Measurements from ENCODE around the gene MYMX. TPM values are rescaled to one million over a fixed set of nuclear protein-coding genes. Genes with fewer than 3 reads are reported as not detected.

Gene MYMX
- total RNA-seq, 2 donors from 2014 or later: not detected

GRCh38 chr6:44217332-44218143, 812 bp downstream of the MYMX start:
- DNase-seq: no peak
- Histone ChIP-seq H3K4me1 (peaks cover 4% of the 10 kb centered on the region), H3K9ac (ENCODE audit: low read depth in 2 of 2, low read length in 2 of 2) (peak overlapping the region in 1 of 2 donors; percentile 55), H3K9me3 (no peaks in the 10 kb centered on the region), H3K27me3 (no peaks in the 10 kb centered on the region), H3K4me3 (no peak overlapping the region), H3K27ac (no peak overlapping the region), H3K36me3 (no peaks in the 10 kb centered on the region)
- no peak for TF ChIP-seq CTCF (IDR thresholded peaks at IDR 0.05)
- intact Hi-C loops (cut with DNase I): no loop called here

DNA sequence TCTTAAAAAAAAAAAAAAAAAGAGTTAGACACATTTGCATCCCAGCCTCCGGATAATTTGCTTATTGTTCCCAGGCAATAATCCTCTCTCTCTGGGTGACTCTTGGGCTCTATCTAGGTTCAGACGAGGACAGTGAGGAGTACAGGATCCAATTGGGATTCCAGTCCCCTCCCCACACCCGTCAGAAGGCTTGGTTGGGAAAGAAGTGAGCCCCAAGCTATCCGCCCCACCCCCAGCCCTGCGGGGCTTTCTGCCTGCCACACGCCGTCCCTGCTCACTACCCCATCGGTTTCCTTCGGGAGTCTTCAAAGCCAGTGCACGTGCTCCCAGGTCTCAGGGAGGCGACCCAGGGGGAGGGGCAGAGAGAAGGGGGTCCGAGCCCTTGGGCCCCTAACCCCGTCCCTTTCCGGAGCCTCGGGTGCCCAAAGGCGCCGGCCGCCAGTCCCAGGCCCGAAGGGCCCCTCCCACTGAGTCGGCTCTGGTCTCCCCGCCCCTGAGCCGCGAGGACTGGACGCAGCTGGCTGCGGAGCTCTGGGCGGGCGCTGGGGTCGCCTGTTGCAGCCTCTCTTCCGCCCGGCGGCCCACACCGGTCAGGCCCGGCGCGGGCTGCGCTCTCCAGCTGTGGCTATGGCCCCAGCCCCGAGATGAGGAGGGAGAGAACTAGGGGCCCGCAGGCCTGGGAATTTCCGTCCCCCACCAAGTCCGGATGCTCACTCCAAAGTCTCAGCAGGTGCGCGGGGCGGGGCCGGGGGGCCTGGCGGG, 2.5 kb downstream of the MYMX start:
- TF ChIP-seq CTCF (IDR thresholded peaks at IDR 0.05): no peak
- H3K9ac ChIP-seq (ENCODE audit: low read depth in 2 of 2, low read length in 2 of 2): peak overlapping the region; percentile 54 to 68

DNA sequence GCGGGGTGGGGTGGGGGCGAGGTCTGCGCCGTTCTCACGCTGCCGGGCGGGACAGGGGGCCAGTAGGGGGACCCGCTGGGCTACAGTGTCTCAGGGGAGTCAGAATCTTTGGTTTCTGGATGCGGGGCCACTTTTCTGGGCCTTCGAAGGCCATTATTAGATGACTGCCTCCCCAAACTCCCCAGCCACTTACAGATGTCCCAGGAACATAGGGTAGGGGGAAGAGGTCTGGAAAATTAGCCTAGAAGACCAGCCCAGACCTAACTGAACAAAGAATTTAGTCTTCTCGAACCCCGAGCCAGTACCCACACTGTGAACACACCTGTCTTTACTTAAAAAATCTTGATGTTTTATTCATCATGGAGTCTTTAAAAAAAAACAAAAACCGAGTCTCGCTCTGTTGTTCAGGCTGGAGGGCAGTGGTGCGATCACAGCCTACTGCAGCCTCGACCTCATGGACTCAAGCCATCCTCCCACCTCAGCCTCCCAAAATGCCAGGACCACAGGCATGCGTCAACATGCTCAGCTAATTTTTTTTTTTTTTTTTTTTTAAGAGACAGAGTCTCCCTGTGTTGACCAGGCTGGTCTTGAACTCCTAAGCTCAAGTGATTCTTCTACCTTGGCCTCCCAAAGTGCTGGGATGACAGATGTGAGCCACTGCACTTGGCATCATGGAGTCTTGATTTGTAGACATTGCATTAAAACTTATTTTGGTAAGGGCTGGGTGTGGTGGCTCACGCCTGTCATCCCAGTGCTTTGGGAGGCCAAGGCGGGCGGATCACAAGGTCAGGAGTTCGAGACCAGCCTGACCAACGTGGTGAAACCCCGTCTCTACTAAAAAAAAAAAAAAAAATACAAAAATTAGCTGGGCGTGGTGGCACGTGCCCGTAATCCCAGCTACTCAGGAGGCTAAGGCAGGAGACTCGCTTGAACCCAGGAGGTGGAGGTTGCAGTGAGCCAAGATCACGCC, 3.4 kb downstream of the MYMX start:
- intact Hi-C loops (cut with DNase I): no loop called here
- Histone ChIP-seq H3K9ac (ENCODE audit: low read depth in 2 of 2, low read length in 2 of 2) (no peak overlapping the region), H3K27ac (peak overlapping the region; percentile 80), H3K9me3 (no peaks in the 10 kb centered on the region), H3K27me3 (no peaks in the 10 kb centered on the region), H3K4me3 (peak overlapping the region; percentile 37), H3K4me1 (peaks cover 4% of the 10 kb centered on the region), H3K36me3 (no peaks in the 10 kb centered on the region)
- DNase-seq: no peak
- TF ChIP-seq CTCF (IDR thresholded peaks at IDR 0.05): no peak

More for the DNA sequence above, 2.5 kb downstream of the MYMX start:
- Histone ChIP-seq H3K9me3 (no peaks in the 10 kb centered on the region), H3K4me3 (peak overlapping the region; percentile 37), H3K36me3 (no peaks in the 10 kb centered on the region), H3K4me1 (peaks cover 4% of the 10 kb centered on the region), H3K27ac (peak overlapping the region; percentile 80), H3K27me3 (no peaks in the 10 kb centered on the region)
- peak; percentile 84 for DNase-seq
- intact Hi-C loops (cut with DNase I): no loop called here

DNA sequence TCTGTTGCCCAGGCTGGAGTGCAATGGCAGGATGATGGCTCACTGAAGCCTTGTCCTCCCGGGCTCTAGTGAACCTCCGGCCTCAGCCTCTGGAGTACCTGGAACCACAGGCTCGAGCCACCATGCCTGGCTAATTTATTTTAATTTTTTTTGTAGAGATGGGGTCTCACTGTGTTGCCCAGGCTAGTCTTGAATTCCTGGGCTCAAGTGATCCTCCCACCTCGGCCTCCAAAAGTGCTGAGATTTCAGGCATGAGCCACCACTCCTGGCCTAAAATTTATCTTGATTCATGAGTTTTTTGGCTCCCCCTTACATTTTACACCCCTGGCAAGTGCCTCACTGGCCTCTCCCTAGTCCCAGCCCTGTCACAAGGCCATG, 4.2 kb downstream of the MYMX start:
- Histone ChIP-seq H3K4me1 (peaks cover 4% of the 10 kb centered on the region), H3K36me3 (no peaks in the 10 kb centered on the region), H3K27me3 (no peaks in the 10 kb centered on the region), H3K9ac (ENCODE audit: low read depth in 2 of 2, low read length in 2 of 2) (no peak overlapping the region), H3K9me3 (no peaks in the 10 kb centered on the region), H3K27ac (no peak overlapping the region), H3K4me3 (no peak overlapping the region)
- TF ChIP-seq CTCF (IDR thresholded peaks at IDR 0.05): no peak
- no peak for DNase-seq
- intact Hi-C loops (cut with DNase I): no loop called here

Measured in colonic mucosa (tissue), 4 donors.